ENCODE measurements around the gene NAV2.

Gene NAV2

DNA sequence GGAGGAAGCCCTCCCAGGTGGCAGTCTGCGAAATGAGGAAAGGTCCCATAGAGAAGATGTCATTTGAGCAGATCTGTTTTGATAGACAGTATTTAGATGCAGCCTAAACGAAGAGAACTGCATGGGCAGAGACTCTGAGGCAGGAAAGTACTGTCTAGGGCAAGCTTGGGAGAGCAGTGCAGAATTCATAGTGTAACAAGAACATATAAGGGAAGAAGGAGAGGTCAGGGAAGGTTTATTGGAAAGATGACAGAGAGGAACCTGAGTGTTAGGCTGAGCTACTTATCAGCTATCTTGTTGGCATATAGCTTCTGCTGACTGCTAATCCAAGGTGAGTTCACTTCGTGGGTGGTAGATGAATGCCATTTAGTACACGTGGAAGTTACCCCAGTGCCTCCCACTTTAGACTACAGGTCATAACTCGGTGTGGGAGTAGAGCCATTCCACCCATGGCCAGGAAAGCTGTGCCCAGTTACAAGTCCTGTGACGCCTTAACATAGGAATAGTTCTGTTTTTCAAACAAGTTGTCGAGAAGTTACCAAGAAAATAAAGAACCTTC lies 348.1 kb downstream of the NAV2 start:
- no peak for TF ChIP-seq CTCF (conservative IDR thresholded peaks at IDR 0.05; ENCODE audit: low read depth, low read length)
- no peak for DNase-seq (ENCODE audit: low read depth)

GRCh38 chr11:20061776-20062175 lies 349.1 kb downstream of the NAV2 start:
- no peak overlapping the region for H3K4me3 ChIP-seq (ENCODE audit: low read depth, low read length)
- TF ChIP-seq CTCF (conservative IDR thresholded peaks at IDR 0.05; ENCODE audit: low read depth, low read length), result no peak
- DNase-seq (ENCODE audit: low read depth), result no peak

More for the DNA sequence above, 348.1 kb downstream of the NAV2 start:
- no peak overlapping the region for H3K4me3 ChIP-seq (ENCODE audit: low read depth, low read length)

GRCh38 chr11:20064961-20065405 lies 352.3 kb downstream of the NAV2 start:
- DNase-seq (ENCODE audit: low read depth), result no peak

GRCh38 chr11:20065406-20065805 lies 352.8 kb downstream of the NAV2 start:
- H3K4me3 ChIP-seq (ENCODE audit: low read depth, low read length), result no peak overlapping the region
- TF ChIP-seq CTCF (conservative IDR thresholded peaks at IDR 0.05; ENCODE audit: low read depth, low read length), result no peak

More at GRCh38 chr11:20064961-20065405, 352.3 kb downstream of the NAV2 start:
- TF ChIP-seq CTCF (conservative IDR thresholded peaks at IDR 0.05; ENCODE audit: low read depth, low read length), result no peak
- no peak overlapping the region for H3K4me3 ChIP-seq (ENCODE audit: low read depth, low read length)

GRCh38 chr11:20066013-20066782 lies 353.6 kb downstream of the NAV2 start:
- H3K4me3 ChIP-seq (ENCODE audit: low read depth, low read length), result no peak overlapping the region
- TF ChIP-seq CTCF (conservative IDR thresholded peaks at IDR 0.05; ENCODE audit: low read depth, low read length), result no peak
- no peak for DNase-seq (ENCODE audit: low read depth)

More at GRCh38 chr11:20065406-20065805, 352.8 kb downstream of the NAV2 start:
- no peak for DNase-seq (ENCODE audit: low read depth)

GRCh38 chr11:20066783-20067156 lies 354.1 kb downstream of the NAV2 start:
- no peak for DNase-seq (ENCODE audit: low read depth)
- no peak for TF ChIP-seq CTCF (conservative IDR thresholded peaks at IDR 0.05; ENCODE audit: low read depth, low read length)
- no peak overlapping the region for H3K4me3 ChIP-seq (ENCODE audit: low read depth, low read length)

- TF ChIP-seq CTCF (conservative IDR thresholded peaks at IDR 0.05; ENCODE audit: low read depth, low read length), result no peak
- no peak overlapping the region for H3K4me3 ChIP-seq (ENCODE audit: low read depth, low read length)
- DNase-seq (ENCODE audit: low read depth), result no peak
Measured at GRCh38 chr11:20067665-20068064, 355.0 kb downstream of the NAV2 start.
